Measurements from ENCODE around the gene TPBG.
"Not testable (repeated sequence)": the region's sequence is repeated elsewhere in the genome, so short reads cannot be mapped to it uniquely, and the experiment has no call there.

Gene TPBG

DNA sequence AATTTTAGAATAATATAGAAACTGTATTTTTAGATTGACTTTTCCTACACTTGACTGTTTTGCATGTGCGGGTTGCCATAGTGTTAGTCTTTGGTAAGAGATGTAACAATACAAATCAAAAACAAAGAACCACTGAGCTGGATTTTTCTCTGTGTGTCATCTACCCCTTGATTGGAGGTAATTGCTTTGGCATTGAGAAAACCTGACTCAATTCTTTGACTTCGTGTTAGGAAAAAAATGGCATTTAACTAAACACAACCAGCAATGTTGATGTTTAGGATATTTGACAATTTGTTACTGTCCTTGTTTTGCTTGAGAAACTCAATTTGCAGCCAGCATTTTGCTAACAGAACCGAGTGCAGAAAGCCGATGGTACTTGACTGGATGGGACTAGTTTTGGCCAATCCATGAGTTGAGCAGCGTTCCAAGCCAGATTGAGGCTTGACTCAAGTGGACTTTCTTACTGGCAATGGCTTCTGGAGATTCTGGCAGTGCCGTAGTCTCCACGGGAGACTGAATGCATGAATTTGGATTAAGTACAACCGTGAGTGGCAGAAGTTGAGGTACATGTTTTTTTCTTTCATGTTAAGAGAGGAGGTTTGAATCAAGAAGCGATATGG, 17.1 kb downstream of the TPBG start:
- no peak for DNase-seq

DNA sequence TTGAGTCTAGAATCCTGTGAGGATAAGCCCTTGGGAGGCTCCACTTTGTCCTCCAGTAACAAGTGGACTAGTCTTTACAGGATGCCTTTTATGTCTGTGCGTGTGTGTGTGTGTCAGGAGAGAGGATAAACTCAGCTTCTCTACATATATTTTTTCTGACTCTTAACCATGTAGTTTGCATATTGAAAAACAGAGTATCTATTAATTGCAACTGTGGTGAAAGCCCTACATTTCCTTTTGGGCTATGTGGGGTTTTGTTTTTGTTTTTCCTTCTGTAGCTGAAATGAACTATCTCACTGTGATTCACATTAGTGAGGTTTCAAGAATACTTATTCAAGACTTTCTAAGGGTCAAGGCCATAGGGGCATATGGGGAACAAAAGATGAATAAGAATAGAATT, 17.7 kb downstream of the TPBG start:
- DNase-seq, result no peak

DNA sequence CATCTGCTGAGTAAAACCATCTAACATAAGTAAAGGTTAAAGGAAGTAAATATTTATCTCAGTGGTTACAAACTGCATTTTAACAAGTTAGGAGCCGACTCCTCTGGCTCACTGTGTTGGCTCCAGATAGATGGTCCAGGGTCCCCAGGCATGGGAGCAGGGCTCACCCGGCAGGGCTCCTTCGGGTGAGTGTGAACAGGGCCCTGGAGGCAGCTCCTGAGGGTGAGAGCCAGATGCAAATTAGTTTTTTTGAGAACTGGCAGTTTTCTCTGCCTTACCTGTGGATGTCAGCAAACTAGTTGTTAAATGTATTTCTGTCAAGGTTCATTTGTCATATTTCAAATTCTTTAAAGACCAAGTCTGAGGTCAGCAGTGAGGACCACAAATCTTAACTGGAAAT, 21.5 kb downstream of the TPBG start:
- DNase-seq, result no peak

DNA sequence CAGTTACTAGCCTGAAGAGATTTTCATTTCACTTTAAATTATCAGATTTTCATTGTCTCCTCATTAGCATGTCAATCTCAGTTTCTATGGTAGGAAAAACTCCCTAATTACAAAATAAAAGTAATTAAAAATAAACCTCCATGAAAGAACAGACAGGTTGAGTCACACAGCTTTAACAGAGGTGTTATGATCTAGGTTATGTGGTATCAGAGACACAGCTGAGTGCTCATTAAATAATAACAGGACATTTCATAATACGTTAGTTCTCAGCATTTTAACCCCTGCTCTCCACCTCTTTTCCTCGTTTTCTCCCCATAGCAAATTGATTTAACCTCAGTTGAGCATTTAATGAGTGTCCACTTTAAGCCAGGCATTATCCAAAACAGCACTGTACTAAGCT, 21.9 kb downstream of the TPBG start:
- DNase-seq, result no peak

DNA sequence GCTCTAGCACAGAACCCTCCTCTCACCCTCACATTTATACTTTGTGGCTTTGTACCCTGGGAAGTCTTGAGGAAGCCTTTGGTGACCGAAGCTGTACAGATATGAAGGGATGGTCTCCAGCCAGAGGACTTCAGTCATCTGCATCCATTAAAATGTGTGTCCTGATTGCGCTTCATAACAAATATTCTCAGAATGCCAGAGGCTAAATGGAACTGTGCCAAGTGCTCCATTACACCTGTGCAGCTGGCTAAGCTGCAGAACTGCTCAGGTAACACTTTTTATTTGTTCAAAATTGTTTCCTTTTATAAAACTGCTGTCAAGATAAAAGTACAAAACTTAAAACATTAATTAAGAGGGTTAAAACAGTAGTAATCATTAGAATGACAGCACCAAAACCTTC, 22.3 kb downstream of the TPBG start:
- DNase-seq, result no peak

DNA sequence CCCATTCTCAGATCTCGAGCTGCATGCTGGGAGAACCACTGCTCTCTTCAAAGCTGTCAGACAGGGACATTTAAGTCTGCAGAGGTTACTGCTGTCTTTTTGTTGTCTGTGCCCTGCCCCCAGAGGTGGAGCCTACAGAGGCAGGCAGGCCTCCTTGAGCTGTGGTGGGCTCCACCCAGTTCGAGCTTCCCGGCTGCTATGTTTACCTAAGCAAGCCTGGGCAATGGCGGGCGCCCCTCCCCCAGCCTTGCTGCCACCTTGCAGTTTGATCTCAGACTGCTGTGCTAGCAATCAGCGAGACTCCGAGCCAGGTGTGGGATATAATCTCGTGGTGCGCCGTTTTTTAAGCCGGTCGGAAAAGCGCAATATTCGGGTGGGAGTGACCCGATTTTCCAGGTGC, 31.2 kb downstream of the TPBG start:
- not testable (repeated sequence) for DNase-seq

DNA sequence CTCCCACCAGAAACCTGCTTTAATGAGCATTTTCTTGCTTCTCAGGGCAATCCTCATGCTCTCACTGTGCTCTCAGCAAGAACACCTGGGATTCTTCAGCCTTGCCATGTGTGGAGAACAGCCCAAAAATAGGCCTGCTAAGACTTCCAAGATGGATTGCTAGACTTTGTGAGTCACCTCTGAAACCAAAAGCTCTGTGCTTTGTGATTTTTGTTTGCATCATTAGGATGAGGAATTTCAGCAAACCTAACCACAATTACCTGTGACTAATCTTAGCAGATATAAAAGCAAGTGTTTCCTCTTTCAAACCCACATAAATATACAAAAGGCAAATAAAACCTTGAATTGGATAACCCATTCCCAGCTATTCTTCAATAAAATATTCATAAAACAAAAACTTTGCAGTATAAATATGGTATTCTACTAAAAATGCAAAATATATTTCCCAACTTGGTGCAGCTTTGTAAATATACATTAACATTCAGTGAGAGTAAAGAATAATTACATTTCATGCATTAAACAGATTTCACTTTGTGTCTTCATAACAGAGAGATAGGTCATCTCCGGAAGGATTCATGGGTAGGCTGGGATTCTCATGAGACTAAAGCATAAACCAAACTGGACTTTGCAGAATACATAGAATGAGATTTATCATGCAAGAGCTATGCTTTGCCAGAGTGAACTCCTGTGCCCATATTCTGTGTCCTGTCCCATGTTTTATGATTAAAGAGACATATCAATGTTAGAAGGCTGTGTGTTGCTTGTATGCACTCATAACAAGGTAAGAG, 33.5 kb downstream of the TPBG start:
- DNase-seq, result no peak

DNA sequence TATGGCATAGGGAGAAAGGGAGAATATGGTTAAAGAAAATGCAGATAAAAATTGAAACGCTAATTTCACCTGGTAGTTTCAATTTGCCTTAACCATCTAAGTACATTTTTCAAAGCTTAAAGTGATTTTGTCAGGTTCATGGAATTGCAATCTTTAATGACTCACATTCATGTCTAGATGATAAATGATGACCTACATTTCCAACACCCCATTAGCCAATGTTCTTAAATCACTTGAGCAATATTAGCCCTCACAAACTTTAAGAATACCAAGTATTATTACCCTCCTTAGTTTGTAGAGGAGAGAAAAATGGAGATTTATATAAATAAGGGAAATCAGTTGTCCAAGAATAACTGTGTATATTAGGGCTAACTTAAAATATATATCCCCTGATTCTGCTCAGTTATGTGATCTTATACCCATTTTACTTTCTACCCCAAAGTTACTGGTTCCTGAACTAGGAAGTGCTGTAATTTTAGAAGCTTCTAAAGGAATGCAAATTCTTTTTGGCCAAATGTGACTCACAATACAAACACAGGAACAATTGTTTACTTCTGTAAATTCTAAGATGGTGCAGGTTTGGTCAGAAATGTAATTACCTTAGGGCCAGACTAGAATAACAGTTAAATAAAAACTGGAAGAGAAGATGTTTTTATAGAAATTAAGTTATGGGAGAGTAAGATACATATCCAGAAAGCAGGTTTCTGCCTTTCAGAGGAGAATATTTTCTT, 34.5 kb downstream of the TPBG start:
- no peak for DNase-seq

DNA sequence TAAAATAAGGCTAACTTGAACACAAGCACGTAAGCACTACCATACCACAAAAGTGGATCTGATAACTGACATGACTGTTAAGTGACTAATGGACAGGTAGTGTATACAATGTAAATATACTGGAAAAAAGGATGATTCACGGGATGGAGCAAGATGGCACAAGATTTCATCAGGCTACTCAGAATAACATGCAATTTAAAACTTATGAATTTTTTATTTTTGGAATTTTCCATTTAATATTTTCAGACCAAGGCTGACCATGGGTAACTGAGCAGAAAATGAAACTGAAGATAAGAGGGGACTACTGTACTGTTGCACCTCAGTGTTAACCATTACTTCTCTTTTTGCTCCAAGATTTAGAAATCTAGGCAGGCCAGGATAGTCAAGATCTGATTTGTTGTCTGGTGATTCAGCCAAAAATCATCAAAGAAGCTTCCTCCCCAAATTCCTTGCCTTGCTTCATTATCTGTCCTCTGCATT, 45.4 kb downstream of the TPBG start:
- no peak for DNase-seq

DNA sequence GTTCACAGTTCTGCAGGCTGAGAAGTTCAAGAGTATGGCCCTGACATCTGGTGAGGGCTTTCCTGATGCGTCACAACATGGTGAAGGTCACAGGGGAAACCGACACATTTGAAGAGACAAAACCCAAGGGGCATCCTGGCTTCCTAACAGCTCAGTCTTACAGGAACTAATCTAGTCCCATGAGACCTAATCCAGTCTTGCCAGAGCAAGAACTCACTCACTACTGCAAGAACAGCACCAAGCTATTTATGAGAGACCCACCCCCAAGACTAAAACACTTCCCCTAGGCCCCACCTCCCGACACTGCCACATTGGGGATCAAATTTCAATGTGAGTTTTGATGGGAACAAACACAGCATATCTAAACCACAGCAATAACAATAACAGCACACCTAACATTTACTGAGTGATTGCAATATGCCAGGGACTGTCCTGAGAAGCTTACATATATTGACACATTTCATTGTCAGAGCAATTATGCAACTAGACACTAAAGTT, 46.6 kb downstream of the TPBG start:
- DNase-seq, result no peak

DNA sequence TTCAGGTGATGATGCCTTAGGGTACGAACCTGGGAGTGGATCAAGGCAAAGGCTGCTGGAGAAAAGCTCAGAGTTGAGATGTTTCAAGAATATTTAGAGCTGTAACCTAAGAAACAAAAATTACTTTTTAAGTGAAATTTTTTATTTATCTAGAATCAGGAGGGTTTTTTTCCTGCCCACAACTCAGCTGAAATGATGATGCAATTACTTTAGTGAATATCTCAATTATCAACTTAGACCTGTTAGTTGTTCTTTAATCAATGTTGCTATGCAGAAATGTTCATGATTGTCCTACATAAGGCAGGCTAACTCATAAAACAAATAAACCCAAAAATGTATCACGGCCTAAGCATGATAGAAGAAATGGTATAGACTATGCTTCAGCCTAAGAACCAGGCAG, 50.3 kb downstream of the TPBG start:
- no peak for DNase-seq

DNA sequence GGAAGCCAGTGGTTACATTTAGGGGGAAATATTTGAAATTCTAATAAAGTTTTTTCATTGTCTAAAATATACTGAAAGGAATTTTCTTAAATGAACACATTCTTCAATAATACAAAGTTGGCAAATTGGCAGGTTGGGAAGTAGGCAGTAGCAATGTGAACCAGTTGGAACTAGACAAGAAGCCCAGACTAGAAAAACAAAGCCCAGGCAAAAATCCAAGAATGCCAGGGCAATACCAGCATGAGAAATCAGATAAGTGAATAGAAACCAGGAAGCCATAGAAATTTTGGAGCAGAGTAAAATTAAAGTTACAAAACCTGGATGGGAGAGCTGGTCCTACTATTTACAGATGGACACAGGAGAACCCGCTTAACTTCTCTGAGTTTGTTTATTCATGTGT, 52.2 kb downstream of the TPBG start:
- DNase-seq, result no peak

DNA sequence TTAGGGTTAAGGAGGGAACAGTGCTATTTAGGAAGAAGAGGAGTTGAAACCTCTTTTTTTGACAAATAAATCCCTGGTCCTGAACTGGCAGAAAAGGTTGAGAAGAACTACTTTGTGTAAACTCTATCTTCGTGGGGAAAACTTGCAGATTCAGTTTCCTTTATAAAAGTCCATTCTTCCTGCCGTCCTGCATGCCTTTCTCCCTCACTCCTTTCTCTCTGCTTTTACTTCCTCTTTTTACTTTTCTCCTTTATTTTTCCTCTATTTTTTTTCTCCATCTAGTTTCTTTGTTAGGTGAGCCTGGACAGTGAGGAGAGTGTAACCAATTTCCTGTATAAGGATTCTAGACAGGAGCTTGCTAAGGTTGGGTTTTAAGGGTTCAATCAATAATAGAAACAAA, 52.7 kb downstream of the TPBG start:
- DNase-seq, result no peak
